HEK293 (cell line): ENCODE data around the gene CXorf49.

Experiments used
- CTCF ChIA-PET: fragments of 350-600 bp; formaldehyde crosslinking; extraction: SDS; loops from one replicate; lab custom pipeline; 2021; ENCODE audit warnings: antibody characterized with exemption; lab: Yijun Ruan, JAX
- POLR2A ChIA-PET: fragments of 300-600 bp; formaldehyde crosslinking; extraction: SDS; loops from one replicate; lab custom pipeline; 2020; ENCODE audit warnings: antibody characterized with exemption, inconsistent platforms; lab: Yijun Ruan, JAX
- H3K27ac ChIP-seq: fragments of 200-500 bp; sonication (Bioruptor generic); 2 replicates; pipeline ENCODE4 v1.5.1; 2014; ENCODE audit warnings: low read depth, low read length, control low read depth, inconsistent platforms; ENCODE audit errors: extremely low read depth
- H3K36me3 ChIP-seq, 2 experiments: fragments of 200-500 bp in 1 of 2; sonication (Bioruptor generic) in 1 of 2; 1 replicate in 1 of 2; 2 replicates in 1 of 2; pipeline ENCODE4 v1.5.1; 2014 to 2017; ENCODE audit warnings: inconsistent platforms in 2 of 2, low read length in 2 of 2; ENCODE audit not compliant: control insufficient read depth in 2 of 2, insufficient read depth in 1 of 2
- H3K4me1 ChIP-seq: fragments of 200-500 bp; sonication (Bioruptor generic); 2 replicates; pipeline ENCODE4 v1.5.1; 2014; ENCODE audit warnings: mild to moderate bottlenecking, low read length, inconsistent platforms; ENCODE audit not compliant: control insufficient read depth, insufficient read depth
- H3K4me3 ChIP-seq: 2 replicates; pipeline ENCODE4 v1.5.1; 2011; ENCODE audit warnings: low read depth, mild to moderate bottlenecking, control low read depth, low read length, moderate library complexity
- H3K9me3 ChIP-seq: fragments of 200-500 bp; sonication (Bioruptor generic); 2 replicates; pipeline ENCODE4 v1.5.1; 2014; ENCODE audit warnings: low read depth, low read length, inconsistent platforms; ENCODE audit not compliant: control insufficient read depth, insufficient read depth
- ATF2 ChIP-seq: fragments of 450-650 bp; formaldehyde crosslinking; IDR thresholded peaks from 2 replicates; pipeline ENCODE4 v1.5.1; 2016; ENCODE audit warnings: missing biosample characterization, missing genetic modification characterization, low read depth
- KLF9 ChIP-seq: fragments of 450-650 bp; formaldehyde crosslinking; IDR thresholded peaks from 2 replicates; pipeline ENCODE4 v1.5.1; 2016; ENCODE audit warnings: missing biosample characterization, missing genetic modification characterization, low read depth
- PATZ1 ChIP-seq: fragments of 450-650 bp; formaldehyde crosslinking; IDR thresholded peaks from 2 replicates; pipeline ENCODE4 v1.5.1; 2016; ENCODE audit warnings: missing biosample characterization, missing genetic modification characterization
- PRDM1 ChIP-seq: fragments of 450-650 bp; formaldehyde crosslinking; IDR thresholded peaks from 2 replicates; pipeline ENCODE4; 2016; ENCODE audit warnings: missing biosample characterization, missing genetic modification characterization
- TCF7L2 ChIP-seq: IDR thresholded peaks from 2 replicates; pipeline ENCODE4 v1.6.1; 2011; ENCODE audit warnings: low read depth, mild to moderate bottlenecking, inconsistent platforms, low read length, moderate library complexity, borderline replicate concordance
- ZBTB17 ChIP-seq: fragments of 450-650 bp; formaldehyde crosslinking; IDR thresholded peaks from 2 replicates; pipeline ENCODE4 v1.5.1; 2016; ENCODE audit warnings: missing biosample characterization, missing genetic modification characterization
- ZBTB21 ChIP-seq: fragments of 450-650 bp; formaldehyde crosslinking; IDR thresholded peaks from 2 replicates; pipeline ENCODE4 v1.5.1; 2017; ENCODE audit warnings: missing biosample characterization, missing genetic modification characterization
- ZFHX2 ChIP-seq: fragments of 450-650 bp; formaldehyde crosslinking; conservative IDR thresholded peaks from 2 replicates; pipeline ENCODE4 v1.5.1; 2016; ENCODE audit warnings: missing biosample characterization, missing genetic modification characterization
- ZFP3 ChIP-seq: fragments of 450-650 bp; formaldehyde crosslinking; IDR thresholded peaks from 2 replicates; pipeline ENCODE4 v1.5.1; 2016; ENCODE audit warnings: low read depth, missing biosample characterization, missing genetic modification characterization
- ZNF19 ChIP-seq: fragments of 450-650 bp; formaldehyde crosslinking; IDR thresholded peaks from 2 replicates; pipeline ENCODE4; 2016; ENCODE audit warnings: missing biosample characterization, missing genetic modification characterization, low read depth
- ZNF248 ChIP-seq: fragments of 450-650 bp; formaldehyde crosslinking; IDR thresholded peaks from 2 replicates; pipeline ENCODE4 v1.5.1; 2017; ENCODE audit warnings: missing biosample characterization, missing genetic modification characterization
- ZNF398 ChIP-seq: fragments of 450-650 bp; formaldehyde crosslinking; IDR thresholded peaks from 2 replicates; pipeline ENCODE4 v1.5.1; 2017; ENCODE audit warnings: missing biosample characterization, missing genetic modification characterization
- ZNF518A ChIP-seq: fragments of 450-650 bp; formaldehyde crosslinking; conservative IDR thresholded peaks from 2 replicates; pipeline ENCODE4 v1.5.1; 2016; ENCODE audit warnings: low read depth, missing biosample characterization, missing genetic modification characterization
- ZNF521 ChIP-seq: fragments of 450-650 bp; formaldehyde crosslinking; IDR thresholded peaks from 2 replicates; pipeline ENCODE4 v1.5.1; 2017; ENCODE audit warnings: missing biosample characterization, mild to moderate bottlenecking, missing genetic modification characterization
- ZNF555 ChIP-seq: fragments of 450-650 bp; formaldehyde crosslinking; conservative IDR thresholded peaks from 2 replicates; pipeline ENCODE4 v1.5.1; 2017; ENCODE audit warnings: missing biosample characterization, mild to moderate bottlenecking, missing genetic modification characterization, inconsistent platforms
- ZNF768 ChIP-seq: fragments of 450-650 bp; formaldehyde crosslinking; IDR thresholded peaks from 2 replicates; pipeline ENCODE4 v1.5.1; 2018; ENCODE audit warnings: missing biosample characterization, mild to moderate bottlenecking, missing genetic modification characterization
- ZNF791 ChIP-seq: fragments of 450-650 bp; formaldehyde crosslinking; IDR thresholded peaks from 2 replicates; pipeline ENCODE4 v1.5.1; 2016; ENCODE audit warnings: missing biosample characterization, missing genetic modification characterization
- TF ChIP-seq, protein P1 (sequence below): fragments of 450-650 bp; formaldehyde crosslinking; IDR thresholded peaks from 2 replicates; pipeline ENCODE4 v1.5.1; 2016; ENCODE audit warnings: missing biosample characterization, missing genetic modification characterization, borderline replicate concordance

Gene CXorf49

DNA sequence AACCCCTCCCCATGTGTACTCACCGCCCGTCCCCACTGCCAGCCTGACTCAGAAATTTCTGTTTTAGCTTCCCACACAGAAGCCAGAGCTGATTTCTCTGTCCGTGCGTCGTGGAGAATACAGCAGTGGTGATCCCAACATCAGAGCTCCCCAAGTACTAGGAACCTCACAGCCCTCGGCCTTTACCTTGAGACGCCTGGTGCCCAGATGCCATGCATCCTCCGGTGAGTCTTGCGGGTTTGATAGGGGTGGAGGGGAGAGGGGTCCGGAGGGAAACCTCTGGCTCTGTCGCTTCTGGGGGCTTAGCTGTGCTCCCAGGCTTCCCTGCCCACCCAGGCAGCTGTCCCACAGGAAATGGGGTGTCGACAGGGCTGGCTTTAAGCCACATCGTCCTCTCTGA lies 48.6 kb downstream of the CXorf49 start:
- Histone ChIP-seq H3K9me3 (no peaks in the 10 kb centered on the region), H3K36me3 (no peaks in the 10 kb centered on the region), H3K4me3 (no peak overlapping the region), H3K27ac (no peak overlapping the region), H3K4me1 (no peaks in the 10 kb centered on the region)
- ChIA-PET CTCF (interaction anchor here (0.6 to 2.0 kb wide), 7 partner anchors 20 to 1254 kb away, joined by 3 to 14 read pairs (median 3); no protein-coding TSS in a partner anchor), POLR2A (interaction anchor here (0.6 kb wide), 1 partner anchor 457 kb away, joined by 4 read pairs; no protein-coding TSS in a partner anchor)
- TF ChIP-seq KLF9 (tag by site-specific recombination) (no peak), ZBTB17 (no peak), ZFHX2 (no peak), PATZ1 (no peak), TCF7L2 (no peak)

- TF ChIP-seq ZNF518A (tag by site-specific recombination) (no peak), ZBTB21 (tag by site-specific recombination) (no peak), ZNF791 (tag by site-specific recombination) (no peak), ZNF248 (no peak), ZNF555 (tag by site-specific recombination) (no peak), ZFP3 (tag by site-specific recombination) (no peak), ZNF19 (tag by site-specific recombination) (no peak), ZNF768 (tag by site-specific recombination) (no peak), ZNF521 (tag by site-specific recombination) (no peak), ATF2 (tag by site-specific recombination) (no peak), ZNF398 (tag by site-specific recombination) (no peak), PRDM1 (tag by site-specific recombination) (no peak)
- TF ChIP-seq, protein P1, sequence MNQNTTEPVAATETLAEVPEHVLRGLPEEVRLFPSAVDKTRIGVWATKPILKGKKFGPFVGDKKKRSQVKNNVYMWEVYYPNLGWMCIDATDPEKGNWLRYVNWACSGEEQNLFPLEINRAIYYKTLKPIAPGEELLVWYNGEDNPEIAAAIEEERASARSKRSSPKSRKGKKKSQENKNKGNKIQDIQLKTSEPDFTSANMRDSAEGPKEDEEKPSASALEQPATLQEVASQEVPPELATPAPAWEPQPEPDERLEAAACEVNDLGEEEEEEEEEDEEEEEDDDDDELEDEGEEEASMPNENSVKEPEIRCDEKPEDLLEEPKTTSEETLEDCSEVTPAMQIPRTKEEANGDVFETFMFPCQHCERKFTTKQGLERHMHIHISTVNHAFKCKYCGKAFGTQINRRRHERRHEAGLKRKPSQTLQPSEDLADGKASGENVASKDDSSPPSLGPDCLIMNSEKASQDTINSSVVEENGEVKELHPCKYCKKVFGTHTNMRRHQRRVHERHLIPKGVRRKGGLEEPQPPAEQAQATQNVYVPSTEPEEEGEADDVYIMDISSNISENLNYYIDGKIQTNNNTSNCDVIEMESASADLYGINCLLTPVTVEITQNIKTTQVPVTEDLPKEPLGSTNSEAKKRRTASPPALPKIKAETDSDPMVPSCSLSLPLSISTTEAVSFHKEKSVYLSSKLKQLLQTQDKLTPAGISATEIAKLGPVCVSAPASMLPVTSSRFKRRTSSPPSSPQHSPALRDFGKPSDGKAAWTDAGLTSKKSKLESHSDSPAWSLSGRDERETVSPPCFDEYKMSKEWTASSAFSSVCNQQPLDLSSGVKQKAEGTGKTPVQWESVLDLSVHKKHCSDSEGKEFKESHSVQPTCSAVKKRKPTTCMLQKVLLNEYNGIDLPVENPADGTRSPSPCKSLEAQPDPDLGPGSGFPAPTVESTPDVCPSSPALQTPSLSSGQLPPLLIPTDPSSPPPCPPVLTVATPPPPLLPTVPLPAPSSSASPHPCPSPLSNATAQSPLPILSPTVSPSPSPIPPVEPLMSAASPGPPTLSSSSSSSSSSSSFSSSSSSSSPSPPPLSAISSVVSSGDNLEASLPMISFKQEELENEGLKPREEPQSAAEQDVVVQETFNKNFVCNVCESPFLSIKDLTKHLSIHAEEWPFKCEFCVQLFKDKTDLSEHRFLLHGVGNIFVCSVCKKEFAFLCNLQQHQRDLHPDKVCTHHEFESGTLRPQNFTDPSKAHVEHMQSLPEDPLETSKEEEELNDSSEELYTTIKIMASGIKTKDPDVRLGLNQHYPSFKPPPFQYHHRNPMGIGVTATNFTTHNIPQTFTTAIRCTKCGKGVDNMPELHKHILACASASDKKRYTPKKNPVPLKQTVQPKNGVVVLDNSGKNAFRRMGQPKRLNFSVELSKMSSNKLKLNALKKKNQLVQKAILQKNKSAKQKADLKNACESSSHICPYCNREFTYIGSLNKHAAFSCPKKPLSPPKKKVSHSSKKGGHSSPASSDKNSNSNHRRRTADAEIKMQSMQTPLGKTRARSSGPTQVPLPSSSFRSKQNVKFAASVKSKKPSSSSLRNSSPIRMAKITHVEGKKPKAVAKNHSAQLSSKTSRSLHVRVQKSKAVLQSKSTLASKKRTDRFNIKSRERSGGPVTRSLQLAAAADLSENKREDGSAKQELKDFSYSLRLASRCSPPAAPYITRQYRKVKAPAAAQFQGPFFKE (tag by site-specific recombination): no peak
- CTCF ChIA-PET: interaction anchor here (0.5 to 1.0 kb wide), 2 partner anchors 192 to 688 kb away, joined by 4 read pairs; no protein-coding TSS in a partner anchor
- no peaks in the 10 kb centered on the region for H3K9me3 ChIP-seq
Measured at GRCh38 chrX:71668248-71668595, 49.9 kb downstream of the CXorf49 start.

More at GRCh38 chrX:71668248-71668595, 49.9 kb downstream of the CXorf49 start:
- POLR2A ChIA-PET: no interaction called here
- H3K36me3 ChIP-seq: no peaks in the 10 kb centered on the region
- no peaks in the 10 kb centered on the region for H3K4me1 ChIP-seq
- no peak overlapping the region for H3K4me3 ChIP-seq
- no peak overlapping the region for H3K27ac ChIP-seq
